ENCODE results near the gene ATXN7L1.

ATXN7L1 gene

DNA sequence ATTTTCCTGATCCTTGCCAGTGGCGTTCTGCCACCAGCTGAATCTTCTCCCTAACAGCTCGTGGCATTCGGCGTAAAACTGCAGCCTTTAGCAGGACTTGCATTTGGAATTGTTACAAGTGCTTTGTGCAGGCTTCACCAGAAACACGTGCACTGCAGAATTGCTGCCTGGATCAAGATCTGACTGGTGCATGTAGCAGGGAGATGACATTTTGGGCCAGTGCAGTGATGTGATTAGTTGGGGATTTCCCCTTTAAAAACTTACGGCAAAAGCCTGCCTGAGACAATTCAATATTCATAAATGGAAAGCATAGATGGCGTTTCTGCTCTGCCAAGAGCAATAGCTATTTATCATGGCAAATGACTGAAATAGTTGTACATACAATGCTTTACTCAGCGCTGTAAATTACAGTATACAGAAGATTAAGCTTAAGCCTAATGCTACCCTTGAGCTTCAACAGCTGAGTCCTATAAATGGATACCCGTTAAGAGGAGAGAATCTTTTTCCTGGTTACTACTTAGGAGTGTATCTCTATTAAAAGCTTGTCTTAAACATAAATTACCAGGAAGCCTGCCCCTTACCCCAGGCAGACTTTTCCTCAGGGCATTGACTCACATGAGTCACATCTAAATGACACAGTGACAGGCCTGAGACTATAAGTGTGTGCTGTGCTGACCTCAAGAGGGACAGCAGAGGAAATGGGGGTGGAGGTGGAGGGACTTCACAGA is 106.3 kb downstream of the ATXN7L1 start:
- H3K27ac ChIP-seq (ENCODE audit: low read length): peak overlapping the region; percentile 14; the same call in 1 of the 2 replicates
- H3K79me2 ChIP-seq (ENCODE audit: low read length): no peaks in the 10 kb centered on the region
- H3K27me3 ChIP-seq (ENCODE audit: low read depth, low read length): peaks cover 44% of the 10 kb centered on the region
- H3K4me3 ChIP-seq (ENCODE audit: low read length): peak overlapping the region; percentile 63
- H3K9ac ChIP-seq (ENCODE audit: low read length): no peak overlapping the region
- no peaks in the 10 kb centered on the region for H3K36me3 ChIP-seq (replicated peaks; ENCODE audit: low read depth, low read length)
- TF ChIP-seq, protein P1, sequence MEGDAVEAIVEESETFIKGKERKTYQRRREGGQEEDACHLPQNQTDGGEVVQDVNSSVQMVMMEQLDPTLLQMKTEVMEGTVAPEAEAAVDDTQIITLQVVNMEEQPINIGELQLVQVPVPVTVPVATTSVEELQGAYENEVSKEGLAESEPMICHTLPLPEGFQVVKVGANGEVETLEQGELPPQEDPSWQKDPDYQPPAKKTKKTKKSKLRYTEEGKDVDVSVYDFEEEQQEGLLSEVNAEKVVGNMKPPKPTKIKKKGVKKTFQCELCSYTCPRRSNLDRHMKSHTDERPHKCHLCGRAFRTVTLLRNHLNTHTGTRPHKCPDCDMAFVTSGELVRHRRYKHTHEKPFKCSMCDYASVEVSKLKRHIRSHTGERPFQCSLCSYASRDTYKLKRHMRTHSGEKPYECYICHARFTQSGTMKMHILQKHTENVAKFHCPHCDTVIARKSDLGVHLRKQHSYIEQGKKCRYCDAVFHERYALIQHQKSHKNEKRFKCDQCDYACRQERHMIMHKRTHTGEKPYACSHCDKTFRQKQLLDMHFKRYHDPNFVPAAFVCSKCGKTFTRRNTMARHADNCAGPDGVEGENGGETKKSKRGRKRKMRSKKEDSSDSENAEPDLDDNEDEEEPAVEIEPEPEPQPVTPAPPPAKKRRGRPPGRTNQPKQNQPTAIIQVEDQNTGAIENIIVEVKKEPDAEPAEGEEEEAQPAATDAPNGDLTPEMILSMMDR (IDR thresholded peaks at IDR 0.05; ENCODE audit: low read depth, low read length): no peak
- TF ChIP-seq EZH2phosphoT487 (IDR thresholded peaks at IDR 0.05; ENCODE audit: low read depth): no peak
- 0 out of 2 replicates have a peak, but pooled peaks cover 4% of the 10 kb centered on the region for H3K9me3 ChIP-seq (ENCODE audit: insufficient read depth, low read length)
- H2AFZ ChIP-seq (ENCODE audit: low read depth, low read length): no peak overlapping the region
- peaks cover 60% of the 10 kb centered on the region for H3K4me1 ChIP-seq (ENCODE audit: low read length)
- H4K20me1 ChIP-seq (ENCODE audit: insufficient read depth, low read length): no peaks in the 10 kb centered on the region
- H3K4me2 ChIP-seq (ENCODE audit: low read length): peak overlapping the region; percentile 77

DNA sequence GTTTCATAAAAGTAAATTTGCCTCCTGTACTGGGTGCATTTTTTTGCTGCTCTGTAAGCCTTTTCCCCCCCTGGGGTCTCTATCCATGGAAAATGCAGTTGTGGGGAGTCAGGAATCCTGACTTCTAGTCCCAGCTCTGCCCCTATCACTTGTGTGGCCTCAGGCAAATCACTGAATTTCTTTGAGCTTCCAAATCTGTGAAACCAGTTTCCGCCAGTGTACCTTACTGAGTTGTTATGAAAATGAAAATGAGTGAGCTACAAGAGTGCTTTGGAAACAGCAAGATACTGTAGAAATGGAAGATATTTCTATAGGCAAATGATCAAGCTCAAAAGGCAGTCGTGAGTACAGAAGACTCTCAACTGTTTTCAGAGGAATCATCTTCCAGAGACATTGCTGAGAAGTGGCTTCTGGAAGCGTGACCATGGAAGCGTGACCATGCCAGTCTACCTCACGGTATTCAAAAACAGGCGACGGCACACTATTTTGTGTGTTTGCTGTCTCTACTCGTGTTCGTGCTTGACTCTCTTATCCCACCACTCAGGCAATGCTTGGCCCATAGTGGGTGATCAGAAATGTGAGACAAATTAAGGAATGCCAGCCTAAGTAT is 107.4 kb downstream of the ATXN7L1 start:
- Histone ChIP-seq H3K9me3 (ENCODE audit: insufficient read depth, low read length) (0 out of 2 replicates have a peak, but pooled peaks cover 4% of the 10 kb centered on the region), H2AFZ (ENCODE audit: low read depth, low read length) (no peak overlapping the region), H3K79me2 (ENCODE audit: low read length) (no peaks in the 10 kb centered on the region), H3K4me2 (ENCODE audit: low read length) (peak overlapping the region; percentile 77), H3K27ac (ENCODE audit: low read length) (no peak overlapping the region), H3K4me1 (ENCODE audit: low read length) (peaks cover 66% of the 10 kb centered on the region), H3K9ac (ENCODE audit: low read length) (no peak overlapping the region), H3K4me3 (ENCODE audit: low read length) (peak overlapping the region; percentile 63), H4K20me1 (ENCODE audit: insufficient read depth, low read length) (no peaks in the 10 kb centered on the region), H3K27me3 (ENCODE audit: low read depth, low read length) (peaks cover 45% of the 10 kb centered on the region), H3K36me3 (replicated peaks; ENCODE audit: low read depth, low read length) (no peaks in the 10 kb centered on the region)
- no peak for TF ChIP-seq EZH2phosphoT487 (IDR thresholded peaks at IDR 0.05; ENCODE audit: low read depth)
- TF ChIP-seq, protein P1 (IDR thresholded peaks at IDR 0.05; ENCODE audit: low read depth, low read length): no peak

DNA sequence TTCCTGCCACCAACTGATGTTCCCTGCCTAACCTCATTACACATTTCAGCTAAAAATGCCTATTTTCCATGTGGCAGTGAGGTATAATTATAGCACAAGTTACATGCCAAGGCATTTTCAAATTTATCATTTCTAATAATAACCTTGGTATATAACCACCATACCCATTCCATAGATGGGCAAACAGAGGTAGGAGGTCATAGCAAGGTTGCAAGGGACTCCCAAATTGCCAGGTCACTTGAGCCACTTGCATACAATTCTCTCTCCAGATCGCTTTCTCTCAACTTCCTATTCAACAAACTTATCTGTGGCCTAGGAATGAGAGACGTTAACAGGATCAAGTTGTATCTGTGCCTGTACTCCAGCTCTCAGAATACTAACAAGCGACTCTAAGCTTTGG is 108.3 kb downstream of the ATXN7L1 start:
- H3K36me3 ChIP-seq (replicated peaks; ENCODE audit: low read depth, low read length): no peaks in the 10 kb centered on the region
- H3K27me3 ChIP-seq (ENCODE audit: low read depth, low read length): peaks cover 49% of the 10 kb centered on the region
- TF ChIP-seq EZH2phosphoT487 (IDR thresholded peaks at IDR 0.05; ENCODE audit: low read depth): no peak
- TF ChIP-seq, protein P1 (IDR thresholded peaks at IDR 0.05; ENCODE audit: low read depth, low read length): no peak
- no peak overlapping the region for H3K4me2 ChIP-seq (ENCODE audit: low read length)
- H3K9me3 ChIP-seq (ENCODE audit: insufficient read depth, low read length): 0 out of 2 replicates have a peak, but pooled peaks cover 4% of the 10 kb centered on the region
- no peak overlapping the region for H3K27ac ChIP-seq (ENCODE audit: low read length)
- H4K20me1 ChIP-seq (ENCODE audit: insufficient read depth, low read length): no peaks in the 10 kb centered on the region
- H3K4me1 ChIP-seq (ENCODE audit: low read length): peaks cover 61% of the 10 kb centered on the region
- H3K9ac ChIP-seq (ENCODE audit: low read length): no peak overlapping the region
- no peak overlapping the region for H2AFZ ChIP-seq (ENCODE audit: low read depth, low read length)
- no peak overlapping the region for H3K4me3 ChIP-seq (ENCODE audit: low read length)
- no peaks in the 10 kb centered on the region for H3K79me2 ChIP-seq (ENCODE audit: low read length)

DNA sequence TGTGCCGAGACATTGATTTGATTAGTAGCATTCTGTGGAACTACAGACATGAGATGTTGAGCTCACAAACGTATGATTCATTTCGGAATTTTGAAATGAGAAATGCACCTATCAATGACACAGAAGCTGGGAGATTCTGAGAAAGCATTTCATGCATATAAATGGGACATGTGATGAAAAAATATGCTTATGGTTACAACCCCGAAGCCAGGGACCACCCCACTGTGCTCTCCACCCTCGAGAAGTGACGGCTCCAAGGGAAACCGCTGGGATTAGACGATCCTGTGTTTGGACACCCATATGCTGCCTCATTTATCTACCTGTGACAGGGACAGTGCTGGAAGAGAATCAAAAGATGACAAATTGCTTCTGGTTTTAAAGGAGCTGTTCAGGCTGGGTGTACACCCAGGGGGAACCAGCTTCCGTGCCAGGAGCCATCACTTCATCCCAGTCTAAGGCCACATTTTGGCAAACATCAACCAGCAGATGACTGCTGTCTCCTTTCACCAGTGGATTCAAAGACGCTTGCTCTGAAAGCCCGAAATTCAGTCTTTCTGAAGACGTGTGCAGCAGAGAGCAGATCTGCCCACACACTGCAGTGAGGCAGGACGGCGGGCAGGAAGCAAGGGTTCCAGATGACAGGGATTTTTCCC is 109.9 kb downstream of the ATXN7L1 start:
- Histone ChIP-seq H3K36me3 (replicated peaks; ENCODE audit: low read depth, low read length) (no peaks in the 10 kb centered on the region), H3K79me2 (ENCODE audit: low read length) (no peaks in the 10 kb centered on the region), H3K27me3 (ENCODE audit: low read depth, low read length) (peaks cover 64% of the 10 kb centered on the region), H3K9me3 (ENCODE audit: insufficient read depth, low read length) (0 out of 2 replicates have a peak, but pooled peaks cover 3% of the 10 kb centered on the region), H3K4me1 (ENCODE audit: low read length) (peaks cover 61% of the 10 kb centered on the region), H3K4me3 (ENCODE audit: low read length) (peak overlapping the region; percentile 73), H3K9ac (ENCODE audit: low read length) (peak overlapping the region; percentile 33), H2AFZ (ENCODE audit: low read depth, low read length) (peak overlapping the region; percentile 6; the same call in 1 of the 2 replicates), H4K20me1 (ENCODE audit: insufficient read depth, low read length) (no peaks in the 10 kb centered on the region), H3K27ac (ENCODE audit: low read length) (peak overlapping the region; percentile 35; the same call in 1 of the 2 replicates), H3K4me2 (ENCODE audit: low read length) (peak overlapping the region; percentile 98)
- peak; percentile 63; the same call in 1 of the 2 replicates for TF ChIP-seq EZH2phosphoT487 (IDR thresholded peaks at IDR 0.05; ENCODE audit: low read depth)
- TF ChIP-seq, protein P1 (IDR thresholded peaks at IDR 0.05; ENCODE audit: low read depth, low read length): no peak

Data from OCI-LY3 (cell line).